WTC11 (cell line): ENCODE data around the gene ABCG1. TPM values are rescaled to one million over a fixed set of nuclear protein-coding genes. Genes with fewer than 3 reads are reported as not detected.

Experiments
- ATAC-seq: fragments of 200-7000 bp; cut with Tn5 transposase; 2 replicates; pipeline ENCODE4 v1.10.0; 2021; ENCODE audit warnings: mild to moderate bottlenecking, moderate library complexity
- CTCF ChIA-PET: fragments of 300-600 bp; sonication (Branson Sonifier 250); formaldehyde crosslinking; loops from one replicate; lab custom pipeline; 2021; ENCODE audit warnings: antibody characterized with exemption; lab: Charles Lee
- POLR2A ChIA-PET: fragments of 350-600 bp; sonication (Branson Sonifier 250); formaldehyde crosslinking; loops from one replicate; lab custom pipeline; 2021; ENCODE audit warnings: antibody characterized with exemption; lab: Charles Lee
- DNase-seq: peaks from one replicate; pipeline ENCODE4 v3.0.0; 2021; ENCODE audit warnings: low spot score
- H3K27ac Mint-ChIP-seq: 2 replicates; pipeline ENCODE4 v1.8.0; 2021; ENCODE audit warnings: mixed read lengths
- H3K27me3 Mint-ChIP-seq: 2 replicates; pipeline ENCODE4 v1.8.0; 2021; ENCODE audit warnings: low read depth, mild to moderate bottlenecking, moderate library complexity, mixed read lengths
- H3K36me3 Mint-ChIP-seq: 2 replicates; pipeline ENCODE4 v1.8.0; 2021; ENCODE audit warnings: mixed read lengths
- H3K4me1 Mint-ChIP-seq: 2 replicates; pipeline ENCODE4 v1.8.0; 2022; ENCODE audit warnings: mixed read lengths
- H3K4me3 Mint-ChIP-seq: 2 replicates; pipeline ENCODE4 v1.8.0; 2021; ENCODE audit warnings: mild to moderate bottlenecking, moderate library complexity, mixed read lengths
- H3K9me3 Mint-ChIP-seq: 2 replicates; pipeline ENCODE4 v1.8.0; 2021; ENCODE audit warnings: mixed read lengths
- FOXK1 ChIP-seq: sonication (generic); formaldehyde crosslinking; IDR thresholded peaks from 2 replicates; pipeline ENCODE4 v1.8.0; 2022; ENCODE audit warnings: mild to moderate bottlenecking, moderate library complexity, missing genetic modification reagents
- FOXP1 ChIP-seq: sonication (generic); formaldehyde crosslinking; IDR thresholded peaks from 2 replicates; pipeline ENCODE4 v1.8.0; 2022; ENCODE audit warnings: missing genetic modification reagents, mild to moderate bottlenecking, moderate library complexity, borderline replicate concordance
- MXD4 ChIP-seq: fragments of 250-450 bp; sonication (Bioruptor Pico); IDR thresholded peaks from 2 replicates; pipeline ENCODE4 v1.8.0; 2021; ENCODE audit warnings: mild to moderate bottlenecking, moderate library complexity, borderline replicate concordance
- NR1H2 ChIP-seq: sonication (generic); formaldehyde crosslinking; IDR thresholded peaks from 2 replicates; pipeline ENCODE4 v1.9.0; 2021; ENCODE audit warnings: mild to moderate bottlenecking, moderate library complexity, missing genetic modification reagents
- NR3C1 ChIP-seq: sonication (generic); formaldehyde crosslinking; conservative IDR thresholded peaks from 2 replicates; pipeline ENCODE4 v1.8.1; 2023; ENCODE audit warnings: low read depth, mild to moderate bottlenecking, missing genetic modification reagents
- OVOL2 ChIP-seq: fragments of 250-450 bp; sonication (Bioruptor Pico); IDR thresholded peaks from 2 replicates; pipeline ENCODE4 v1.9.0; 2021; ENCODE audit warnings: mild to moderate bottlenecking, borderline replicate concordance
- SMAD3 ChIP-seq: sonication (generic); formaldehyde crosslinking; IDR thresholded peaks from 2 replicates; pipeline ENCODE4 v1.8.0; 2022; ENCODE audit warnings: missing genetic modification reagents, mild to moderate bottlenecking, borderline replicate concordance
- SP1 ChIP-seq: sonication (generic); formaldehyde crosslinking; conservative IDR thresholded peaks from 2 replicates; pipeline ENCODE4 v1.8.1; 2022; ENCODE audit warnings: missing genetic modification reagents
- TEAD1 ChIP-seq: sonication (generic); formaldehyde crosslinking; IDR thresholded peaks from 2 replicates; pipeline ENCODE4 v1.8.0; 2022; ENCODE audit warnings: mild to moderate bottlenecking, missing genetic modification reagents
- ZNF263 ChIP-seq: sonication (generic); formaldehyde crosslinking; IDR thresholded peaks from 2 replicates; pipeline ENCODE4 v1.8.1; 2022; ENCODE audit warnings: low read depth, mild to moderate bottlenecking, moderate library complexity, missing genetic modification reagents
- ZNF317 ChIP-seq: sonication (generic); formaldehyde crosslinking; IDR thresholded peaks from 2 replicates; pipeline ENCODE4 v1.8.1; 2023; ENCODE audit warnings: low read depth, mild to moderate bottlenecking, moderate library complexity, missing genetic modification reagents, borderline replicate concordance
- ZNF416 ChIP-seq: fragments of 250-450 bp; sonication (Bioruptor Pico); IDR thresholded peaks from 2 replicates; pipeline ENCODE4 v1.9.0; 2021; ENCODE audit warnings: mild to moderate bottlenecking, inconsistent platforms
- total RNA-seq: library from RNA; stranded (reverse); gene quantifications from 3 replicates; pipeline ENCODE4 v1.2.3, GENCODE V29; 2021
- TF ChIP-seq, protein P1 (sequence below): fragments of 250-450 bp; sonication (Bioruptor Pico); IDR thresholded peaks from 2 replicates; pipeline ENCODE4 v2.1.2; 2022; ENCODE audit warnings: mild to moderate bottlenecking, moderate library complexity
- TF ChIP-seq, protein P2 (sequence below): sonication (generic); formaldehyde crosslinking; IDR thresholded peaks from 2 replicates; pipeline ENCODE4 v1.8.1; 2022; ENCODE audit warnings: low read depth, mild to moderate bottlenecking, moderate library complexity, missing genetic modification reagents, borderline replicate concordance
- TF ChIP-seq, protein P3 (sequence below): fragments of 250-450 bp; sonication (Bioruptor Pico); IDR thresholded peaks from 2 replicates; pipeline ENCODE4 v1.9.0; 2021; ENCODE audit warnings: moderate library complexity, mild to moderate bottlenecking, inconsistent platforms, borderline replicate concordance
- TF ChIP-seq, protein P4 (sequence below): sonication (generic); formaldehyde crosslinking; IDR thresholded peaks from 2 replicates; pipeline ENCODE4 v1.8.0; 2023; ENCODE audit warnings: missing genetic modification reagents, mild to moderate bottlenecking, borderline replicate concordance
- TF ChIP-seq, protein P5 (sequence below): sonication (generic); formaldehyde crosslinking; conservative IDR thresholded peaks from 2 replicates; pipeline ENCODE4 v1.8.1; 2022; ENCODE audit warnings: mild to moderate bottlenecking, missing genetic modification reagents

Gene ABCG1
- total RNA-seq, 1 experiment from 2014 or later, result 4.0 TPM

DNA sequence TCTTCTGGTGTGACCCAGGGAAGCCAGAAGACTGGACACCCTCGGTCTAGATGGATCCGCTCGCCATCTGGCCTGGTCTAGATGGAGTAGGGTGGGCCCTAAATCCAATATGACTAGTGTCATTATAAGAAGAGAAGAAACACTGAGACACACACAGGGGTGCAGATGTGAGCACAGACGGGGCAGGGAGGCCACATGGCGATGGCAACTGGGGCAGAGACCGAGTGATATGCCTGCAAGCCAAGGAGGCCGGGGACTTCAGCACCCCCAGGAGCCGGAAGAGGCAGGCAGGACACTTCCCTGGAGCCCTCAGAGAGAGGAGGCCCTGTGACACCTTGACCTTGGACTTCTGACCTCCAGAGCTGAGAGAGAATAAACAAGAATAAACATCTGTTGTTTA is 101.9 kb downstream of the ABCG1 start:
- Mint-ChIP-seq H3K36me3 (peaks cover 9% of the 10 kb centered on the region), H3K4me1 (peaks cover 38% of the 10 kb centered on the region), H3K27me3 (no peaks in the 10 kb centered on the region; the same call in 1 of the 2 replicates)
- DNase-seq, result no peak
- ChIA-PET POLR2A (no interaction called here), CTCF (interaction anchor here (4.7 kb wide), 1 partner anchor 11 kb away, joined by 34 read pairs; no protein-coding TSS in a partner anchor)
- no peak for TF ChIP-seq TEAD1 (CRISPR knock-in tag)
- TF ChIP-seq NR3C1, result no peak
- TF ChIP-seq, all 79 proteins: peak for 0
- Mint-ChIP-seq H3K27ac (0 out of 2 replicates have a peak overlapping the region, but pooled peaks have one; percentile 41), H3K9me3 (peaks cover 9% of the 10 kb centered on the region), H3K4me3 (no peak overlapping the region)
- ATAC-seq, result no peak

DNA sequence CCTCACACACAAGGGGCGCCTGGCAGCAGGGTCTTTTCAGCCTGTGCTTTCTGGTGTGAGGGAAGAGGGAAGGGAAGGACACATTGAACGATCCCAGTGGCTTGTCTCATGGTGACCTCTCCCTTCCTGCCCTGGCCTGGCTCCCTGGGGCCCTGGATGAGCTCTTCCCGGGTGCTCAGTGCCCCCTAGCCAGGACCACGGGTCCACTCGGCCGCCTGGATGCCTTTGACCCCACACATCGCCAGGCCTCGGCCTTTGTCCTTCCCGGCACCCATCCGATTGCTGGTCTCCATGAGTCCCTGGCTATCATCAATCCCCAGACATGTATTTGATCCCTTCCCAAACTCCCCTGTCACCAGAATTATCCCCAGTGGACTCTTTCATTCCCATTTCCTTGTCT is 102.3 kb downstream of the ABCG1 start:
- DNase-seq, result no peak
- no peak for ATAC-seq
- Mint-ChIP-seq H3K36me3 (peaks cover 10% of the 10 kb centered on the region), H3K27ac (no peak overlapping the region), H3K4me1 (peaks cover 34% of the 10 kb centered on the region), H3K27me3 (no peaks in the 10 kb centered on the region; the same call in 1 of the 2 replicates), H3K4me3 (no peak overlapping the region), H3K9me3 (peaks cover 11% of the 10 kb centered on the region)
- ChIA-PET POLR2A (no interaction called here), CTCF (interaction anchor here (4.7 kb wide), 1 partner anchor 11 kb away, joined by 34 read pairs; no protein-coding TSS in a partner anchor)
- TF ChIP-seq NR1H2 (CRISPR knock-in tag) (no peak), MXD4 (CRISPR knock-in tag) (no peak), SP1 (CRISPR knock-in tag) (no peak)

DNA sequence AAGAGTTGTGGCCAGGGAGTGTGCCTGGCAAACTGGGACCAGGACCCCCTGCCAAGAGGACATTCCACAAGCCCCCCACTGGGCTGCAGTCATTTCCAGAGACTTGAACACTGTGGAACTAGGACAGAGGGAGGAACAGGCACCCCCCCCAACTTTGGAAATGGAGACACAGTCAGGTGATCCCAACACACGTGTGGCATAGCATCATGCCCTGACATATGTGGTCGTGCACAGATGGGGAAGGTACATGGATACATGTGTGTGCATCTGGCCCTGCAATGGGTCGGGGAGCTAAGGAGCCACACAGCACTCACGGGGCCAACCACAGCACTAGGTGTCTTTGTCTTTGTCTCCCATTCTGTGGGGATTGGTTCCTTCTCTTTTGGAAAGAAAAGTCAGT is 102.9 kb downstream of the ABCG1 start:
- POLR2A ChIA-PET, result no interaction called here
- H3K9me3 Mint-ChIP-seq, result peaks cover 11% of the 10 kb centered on the region
- H3K27ac Mint-ChIP-seq, result no peak overlapping the region
- H3K4me1 Mint-ChIP-seq, result peaks cover 28% of the 10 kb centered on the region
- CTCF ChIA-PET, result interaction anchor here (4.7 kb wide), 1 partner anchor 12 kb away, joined by 34 read pairs; no protein-coding TSS in a partner anchor
- H3K4me3 Mint-ChIP-seq, result no peak overlapping the region
- no peaks in the 10 kb centered on the region; the same call in 1 of the 2 replicates for H3K27me3 Mint-ChIP-seq
- no peak for DNase-seq
- ATAC-seq, result no peak
- peaks cover 10% of the 10 kb centered on the region for H3K36me3 Mint-ChIP-seq
- TF ChIP-seq FOXP1 (CRISPR knock-in tag) (no peak), ZNF416 (CRISPR knock-in tag) (no peak), ZNF263 (CRISPR knock-in tag) (no peak)
- TF ChIP-seq, protein P1, sequence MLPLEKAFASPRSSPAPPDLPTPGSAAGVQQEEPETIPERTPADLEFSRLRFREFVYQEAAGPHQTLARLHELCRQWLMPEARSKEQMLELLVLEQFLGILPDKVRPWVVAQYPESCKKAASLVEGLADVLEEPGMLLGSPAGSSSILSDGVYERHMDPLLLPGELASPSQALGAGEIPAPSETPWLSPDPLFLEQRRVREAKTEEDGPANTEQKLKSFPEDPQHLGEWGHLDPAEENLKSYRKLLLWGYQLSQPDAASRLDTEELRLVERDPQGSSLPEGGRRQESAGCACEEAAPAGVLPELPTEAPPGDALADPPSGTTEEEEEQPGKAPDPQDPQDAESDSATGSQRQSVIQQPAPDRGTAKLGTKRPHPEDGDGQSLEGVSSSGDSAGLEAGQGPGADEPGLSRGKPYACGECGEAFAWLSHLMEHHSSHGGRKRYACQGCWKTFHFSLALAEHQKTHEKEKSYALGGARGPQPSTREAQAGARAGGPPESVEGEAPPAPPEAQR (CRISPR knock-in tag), result no peak
- TF ChIP-seq, all 79 proteins: peak for 0

DNA sequence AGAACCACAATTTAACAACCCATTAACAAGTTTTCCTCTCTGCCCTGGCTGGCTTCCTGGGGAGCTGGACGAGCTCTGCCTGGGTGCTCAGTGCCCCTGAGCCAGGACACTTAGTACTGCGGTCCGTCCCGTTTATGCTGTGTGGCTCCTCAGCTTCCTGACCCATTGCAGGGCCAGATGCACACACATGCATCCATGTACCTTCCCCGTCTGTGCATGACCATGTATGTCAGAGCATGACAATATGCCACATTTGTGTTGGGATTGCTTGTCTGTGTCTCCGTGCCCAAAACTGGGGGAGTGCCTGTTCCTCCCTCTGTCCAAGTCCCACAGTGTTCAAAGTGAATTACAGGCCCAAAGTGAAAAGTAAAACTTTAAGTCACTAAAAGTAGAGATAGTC is 106.0 kb downstream of the ABCG1 start:
- CTCF ChIA-PET, result interaction anchor here (0.9 to 2.5 kb wide), 3 partner anchors 13 to 15 kb away, joined by 3 to 10 read pairs (median 3); no protein-coding TSS in a partner anchor
- Mint-ChIP-seq H3K27ac (no peak overlapping the region), H3K4me3 (no peak overlapping the region), H3K27me3 (peaks cover 6% of the 10 kb centered on the region), H3K4me1 (peaks cover 9% of the 10 kb centered on the region; the same call in 1 of the 2 replicates), H3K36me3 (peaks cover 20% of the 10 kb centered on the region), H3K9me3 (peaks cover 19% of the 10 kb centered on the region)
- POLR2A ChIA-PET, result no interaction called here
- ATAC-seq (no peak), DNase-seq (no peak)
- TF ChIP-seq, protein P2, sequence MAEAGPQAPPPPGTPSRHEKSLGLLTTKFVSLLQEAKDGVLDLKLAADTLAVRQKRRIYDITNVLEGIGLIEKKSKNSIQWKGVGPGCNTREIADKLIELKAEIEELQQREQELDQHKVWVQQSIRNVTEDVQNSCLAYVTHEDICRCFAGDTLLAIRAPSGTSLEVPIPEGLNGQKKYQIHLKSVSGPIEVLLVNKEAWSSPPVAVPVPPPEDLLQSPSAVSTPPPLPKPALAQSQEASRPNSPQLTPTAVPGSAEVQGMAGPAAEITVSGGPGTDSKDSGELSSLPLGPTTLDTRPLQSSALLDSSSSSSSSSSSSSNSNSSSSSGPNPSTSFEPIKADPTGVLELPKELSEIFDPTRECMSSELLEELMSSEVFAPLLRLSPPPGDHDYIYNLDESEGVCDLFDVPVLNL, result no peak
- TF ChIP-seq ZNF317 (CRISPR knock-in tag) (no peak), FOXK1 (no peak), OVOL2 (CRISPR knock-in tag) (no peak), SMAD3 (no peak)
- TF ChIP-seq, protein P3, sequence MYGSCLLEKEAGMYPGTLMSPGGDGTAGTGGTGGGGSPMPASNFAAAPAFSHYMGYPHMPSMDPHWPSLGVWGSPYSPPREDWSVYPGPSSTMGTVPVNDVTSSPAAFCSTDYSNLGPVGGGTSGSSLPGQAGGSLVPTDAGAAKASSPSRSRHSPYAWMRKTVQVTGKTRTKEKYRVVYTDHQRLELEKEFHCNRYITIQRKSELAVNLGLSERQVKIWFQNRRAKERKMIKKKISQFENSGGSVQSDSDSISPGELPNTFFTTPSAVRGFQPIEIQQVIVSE (CRISPR knock-in tag), result no peak
- TF ChIP-seq, protein P4, sequence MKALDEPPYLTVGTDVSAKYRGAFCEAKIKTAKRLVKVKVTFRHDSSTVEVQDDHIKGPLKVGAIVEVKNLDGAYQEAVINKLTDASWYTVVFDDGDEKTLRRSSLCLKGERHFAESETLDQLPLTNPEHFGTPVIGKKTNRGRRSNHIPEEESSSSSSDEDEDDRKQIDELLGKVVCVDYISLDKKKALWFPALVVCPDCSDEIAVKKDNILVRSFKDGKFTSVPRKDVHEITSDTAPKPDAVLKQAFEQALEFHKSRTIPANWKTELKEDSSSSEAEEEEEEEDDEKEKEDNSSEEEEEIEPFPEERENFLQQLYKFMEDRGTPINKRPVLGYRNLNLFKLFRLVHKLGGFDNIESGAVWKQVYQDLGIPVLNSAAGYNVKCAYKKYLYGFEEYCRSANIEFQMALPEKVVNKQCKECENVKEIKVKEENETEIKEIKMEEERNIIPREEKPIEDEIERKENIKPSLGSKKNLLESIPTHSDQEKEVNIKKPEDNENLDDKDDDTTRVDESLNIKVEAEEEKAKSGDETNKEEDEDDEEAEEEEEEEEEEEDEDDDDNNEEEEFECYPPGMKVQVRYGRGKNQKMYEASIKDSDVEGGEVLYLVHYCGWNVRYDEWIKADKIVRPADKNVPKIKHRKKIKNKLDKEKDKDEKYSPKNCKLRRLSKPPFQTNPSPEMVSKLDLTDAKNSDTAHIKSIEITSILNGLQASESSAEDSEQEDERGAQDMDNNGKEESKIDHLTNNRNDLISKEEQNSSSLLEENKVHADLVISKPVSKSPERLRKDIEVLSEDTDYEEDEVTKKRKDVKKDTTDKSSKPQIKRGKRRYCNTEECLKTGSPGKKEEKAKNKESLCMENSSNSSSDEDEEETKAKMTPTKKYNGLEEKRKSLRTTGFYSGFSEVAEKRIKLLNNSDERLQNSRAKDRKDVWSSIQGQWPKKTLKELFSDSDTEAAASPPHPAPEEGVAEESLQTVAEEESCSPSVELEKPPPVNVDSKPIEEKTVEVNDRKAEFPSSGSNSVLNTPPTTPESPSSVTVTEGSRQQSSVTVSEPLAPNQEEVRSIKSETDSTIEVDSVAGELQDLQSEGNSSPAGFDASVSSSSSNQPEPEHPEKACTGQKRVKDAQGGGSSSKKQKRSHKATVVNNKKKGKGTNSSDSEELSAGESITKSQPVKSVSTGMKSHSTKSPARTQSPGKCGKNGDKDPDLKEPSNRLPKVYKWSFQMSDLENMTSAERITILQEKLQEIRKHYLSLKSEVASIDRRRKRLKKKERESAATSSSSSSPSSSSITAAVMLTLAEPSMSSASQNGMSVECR (CRISPR knock-in tag), result no peak
- TF ChIP-seq, protein P5, sequence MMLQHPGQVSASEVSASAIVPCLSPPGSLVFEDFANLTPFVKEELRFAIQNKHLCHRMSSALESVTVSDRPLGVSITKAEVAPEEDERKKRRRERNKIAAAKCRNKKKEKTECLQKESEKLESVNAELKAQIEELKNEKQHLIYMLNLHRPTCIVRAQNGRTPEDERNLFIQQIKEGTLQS (CRISPR knock-in tag), result no peak
